Ectodermal cell (in vitro differentiated cells): ENCODE measurements around the gene HMGCL.
A peak's percentile ranks its signal among the peaks of the same experiment; 100 is the strongest.
"Not testable (repeated sequence)": the region's sequence is repeated elsewhere in the genome, so short reads cannot be mapped to it uniquely, and the experiment has no call there.

Experiments used
- H3K27ac ChIP-seq: 2 replicates; pipeline ENCODE4 v1.7.0; 2013; ENCODE audit warnings: mild to moderate bottlenecking, low read depth, low read length; ENCODE audit not compliant: insufficient read depth, poor library complexity, severe bottlenecking
- H3K27me3 ChIP-seq: 2 replicates; pipeline ENCODE4 v1.7.0; 2013; ENCODE audit warnings: mild to moderate bottlenecking, low read length; ENCODE audit not compliant: insufficient read depth, control insufficient read depth, poor library complexity, severe bottlenecking
- H3K36me3 ChIP-seq: one replicate; pipeline ENCODE4 v1.7.0; 2013; ENCODE audit warnings: low read length; ENCODE audit not compliant: control insufficient read depth, insufficient read depth
- H3K4me1 ChIP-seq: one replicate; pipeline ENCODE4 v1.7.0; 2013; ENCODE audit warnings: low read length; ENCODE audit not compliant: control insufficient read depth, insufficient read depth
- H3K4me3 ChIP-seq: 2 replicates; pipeline ENCODE4 v1.7.0; 2013; ENCODE audit warnings: low read depth, low read length, control low read depth; ENCODE audit not compliant: insufficient read depth
- H3K9me3 ChIP-seq: 2 replicates; pipeline ENCODE4 v1.7.0; 2013; ENCODE audit warnings: mild to moderate bottlenecking, low read length, moderate library complexity; ENCODE audit not compliant: control insufficient read depth
- WGBS, 2 experiments: methylation state at CpG; one replicate each; pipeline ENCODE4 v1.1.7; 2013; ENCODE audit warnings: missing lambda C conversion rate in 2 of 2; 5-methylcytosine and 5-hydroxymethylcytosine counted together

Gene HMGCL

GRCh38 chr1:23809751-23810171 is 15.5 kb downstream of the HMGCL start:
- H3K4me3 ChIP-seq = no peak overlapping the region
- H3K36me3 ChIP-seq = peaks cover 10% of the 10 kb centered on the region
- H3K27me3 ChIP-seq = no peaks in the 10 kb centered on the region
- H3K9me3 ChIP-seq = no peaks in the 10 kb centered on the region
- H3K27ac ChIP-seq = no peak overlapping the region
- no peaks in the 10 kb centered on the region for H3K4me1 ChIP-seq
- WGBS, 2 experiments = 31% methylated on average over 6 of the region's 6 CpGs

GRCh38 chr1:23807453-23807852 is 17.8 kb downstream of the HMGCL start:
- Histone ChIP-seq H3K4me3 (no peak overlapping the region), H3K9me3 (no peaks in the 10 kb centered on the region), H3K27ac (no peak overlapping the region), H3K4me1 (no peaks in the 10 kb centered on the region), H3K36me3 (peaks cover 2% of the 10 kb centered on the region), H3K27me3 (no peaks in the 10 kb centered on the region)
- WGBS, 2 experiments = 90 to 95% methylated on average over 3 of the region's 3 CpGs

GRCh38 chr1:23806280-23806679 is 18.9 kb downstream of the HMGCL start:
- no peak overlapping the region for H3K27ac ChIP-seq
- H3K9me3 ChIP-seq = no peaks in the 10 kb centered on the region
- H3K36me3 ChIP-seq = peaks cover 2% of the 10 kb centered on the region
- WGBS, 2 experiments = 73 to 78% methylated on average over 6 of the region's 6 CpGs
- H3K4me3 ChIP-seq = no peak overlapping the region
- H3K27me3 ChIP-seq = peaks cover 9% of the 10 kb centered on the region
- peaks cover 5% of the 10 kb centered on the region for H3K4me1 ChIP-seq

GRCh38 chr1:23805025-23805424 is 20.2 kb downstream of the HMGCL start:
- Histone ChIP-seq H3K9me3 (no peaks in the 10 kb centered on the region), H3K36me3 (peaks cover 2% of the 10 kb centered on the region), H3K4me3 (no peak overlapping the region), H3K27me3 (peaks cover 14% of the 10 kb centered on the region), H3K4me1 (peaks cover 7% of the 10 kb centered on the region), H3K27ac (no peak overlapping the region)
- WGBS, 2 experiments = 87 to 88% methylated on average over 2 of the region's 2 CpGs

- H3K9me3 ChIP-seq = no peaks in the 10 kb centered on the region
- peaks cover 14% of the 10 kb centered on the region for H3K27me3 ChIP-seq
- H3K36me3 ChIP-seq = peaks cover 2% of the 10 kb centered on the region
- peaks cover 11% of the 10 kb centered on the region for H3K4me1 ChIP-seq
- H3K4me3 ChIP-seq = no peak overlapping the region
- WGBS, 2 experiments = 87 to 88% methylated on average over 7 of the region's 7 CpGs
- no peak overlapping the region for H3K27ac ChIP-seq
Observed at GRCh38 chr1:23804183-23804835, 20.9 kb downstream of the HMGCL start.

GRCh38 chr1:23803674-23804073 is 21.6 kb downstream of the HMGCL start:
- peaks cover 2% of the 10 kb centered on the region for H3K36me3 ChIP-seq
- H3K4me3 ChIP-seq = no peak overlapping the region
- peaks cover 15% of the 10 kb centered on the region for H3K4me1 ChIP-seq
- 92 to 93% methylated on average over 5 of the region's 5 CpGs for WGBS, 2 experiments
- H3K27me3 ChIP-seq = peaks cover 14% of the 10 kb centered on the region
- no peaks in the 10 kb centered on the region for H3K9me3 ChIP-seq
- H3K27ac ChIP-seq = no peak overlapping the region

- WGBS, 2 experiments = 88 to 95% methylated on average over 7 of the region's 7 CpGs
Observed at GRCh38 chr1:23802809-23803342, 22.4 kb downstream of the HMGCL start.

GRCh38 chr1:23801876-23802275 is 23.4 kb downstream of the HMGCL start:
- H3K36me3 ChIP-seq = peaks cover 2% of the 10 kb centered on the region
- peaks cover 15% of the 10 kb centered on the region for H3K4me1 ChIP-seq
- no peak overlapping the region for H3K4me3 ChIP-seq
- H3K27me3 ChIP-seq = peaks cover 14% of the 10 kb centered on the region
- H3K27ac ChIP-seq = no peak overlapping the region
- no peaks in the 10 kb centered on the region for H3K9me3 ChIP-seq
- 75 to 76% methylated on average over 10 of the region's 10 CpGs for WGBS, 2 experiments

More at GRCh38 chr1:23802809-23803342, 22.4 kb downstream of the HMGCL start:
- not testable (repeated sequence) for H3K27ac ChIP-seq, H3K4me3 ChIP-seq, H3K36me3 ChIP-seq, H3K9me3 ChIP-seq
- H3K4me1 ChIP-seq = peaks cover 15% of the 10 kb centered on the region
- peaks cover 14% of the 10 kb centered on the region for H3K27me3 ChIP-seq

GRCh38 chr1:23801338-23801748 is 23.9 kb downstream of the HMGCL start:
- peaks cover 15% of the 10 kb centered on the region for H3K4me1 ChIP-seq
- H3K27me3 ChIP-seq = peaks cover 14% of the 10 kb centered on the region
- H3K27ac ChIP-seq = no peak overlapping the region
- H3K36me3 ChIP-seq = no peaks in the 10 kb centered on the region
- peak overlapping the region; percentile 83 for H3K4me3 ChIP-seq
- 23 to 27% methylated on average over 19 of the region's 19 CpGs for WGBS, 2 experiments
- H3K9me3 ChIP-seq = no peaks in the 10 kb centered on the region

- Histone ChIP-seq H3K4me1 (peaks cover 15% of the 10 kb centered on the region), H3K4me3 (peak within 1 kb of the TSS; percentile 83), H3K9me3 (no peaks in the 10 kb centered on the region), H3K36me3 (no peaks in the 10 kb centered on the region), H3K27me3 (peaks cover 14% of the 10 kb centered on the region), H3K27ac (peak within 1 kb of the TSS; percentile 26)
- 0 to 1% methylated on average over 82 of the region's 82 CpGs for WGBS, 2 experiments
Observed at GRCh38 chr1:23800400-23801337, 24.6 kb downstream of the HMGCL start, which contains the start of gene GALE. GALE (minus strand) TSS chr1:23800754; CDS start chr1:23799007, 1,747 bp downstream.
